H1 (cell line): ENCODE results near the gene GRM8. TPM values are rescaled to one million over a fixed set of nuclear protein-coding genes. Genes with fewer than 3 reads are reported as not detected.

ENCODE experiments used
- FOSL1 ChIP-seq: IDR thresholded peaks from 2 replicates; pipeline ENCODE4 v1.6.1; 2011; ENCODE audit warnings: mild to moderate bottlenecking, low read depth, low read length, moderate library complexity; ENCODE audit not compliant: insufficient read depth
- NANOG ChIP-seq: IDR thresholded peaks from 2 replicates; pipeline ENCODE4 v1.6.1; 2011; ENCODE audit warnings: low read length, low read depth, mild to moderate bottlenecking, inconsistent platforms; ENCODE audit not compliant: insufficient read depth, poor library complexity, severe bottlenecking
- SP1 ChIP-seq: IDR thresholded peaks from 2 replicates; pipeline ENCODE4 v1.6.1; 2011; ENCODE audit warnings: low read depth, low read length
- polyA plus RNA-seq, 7 experiments: library from polyadenylated mRNA; depleted of rRNA in 3 of 7; stranded (reverse) in 5 of 7; unstranded in 2 of 7; fragments of >200 nt in 5 of 7; fragments of 200-250 nt in 2 of 7; gene quantifications; 1 replicate in 5 of 7; 2 replicates in 1 of 7; 4 replicates in 1 of 7; pipeline versions ENCODE4 v1.2.1 to v1.2.3, GENCODE V29; 2011 to 2013; ENCODE audit warnings: missing spikeins in 2 of 7, mixed read lengths in 2 of 7
- total RNA-seq: library from RNA; stranded (reverse); fragmentation: NEBNext Ultra II Directional; extraction: Animal tissue kit (Norgen Biotek cat#: 25700); gene quantifications from 2 replicates; pipeline ENCODE4 v1.2.1, GENCODE V29; 2021
- TF ChIP-seq, protein P1 (sequence below): IDR thresholded peaks from 2 replicates; pipeline ENCODE4 v1.6.1; 2012; ENCODE audit warnings: inconsistent platforms

The GRM8 gene
- total and polyA plus RNA-seq, 2 of the 8 experiments (the other 6 are each of a cell fraction or from before 2014, with no cell fraction given): 2.6 to 2.8 TPM

DNA sequence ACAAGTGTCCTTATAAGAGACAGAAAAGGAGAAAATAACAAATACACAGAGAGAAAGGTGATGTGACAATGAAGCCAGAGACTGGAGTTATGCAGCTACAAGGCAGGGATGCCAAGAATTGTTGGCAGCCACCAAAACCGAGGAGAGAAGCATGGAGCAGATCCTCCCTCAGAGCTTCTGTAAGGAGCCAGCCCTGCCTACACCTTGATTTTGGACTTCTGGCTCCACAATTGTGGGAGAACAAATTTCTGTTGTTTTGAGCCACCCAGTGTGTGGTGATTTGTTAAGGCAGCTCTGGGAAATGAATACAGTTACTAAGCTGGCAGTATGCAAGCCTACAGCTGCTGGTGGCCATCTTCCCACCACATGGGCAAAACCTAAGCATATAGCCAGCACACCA, 163.6 kb downstream of the GRM8 start (continued):
- TF ChIP-seq NANOG (no peak), FOSL1 (no peak), SP1 (no peak)
- TF ChIP-seq, protein P1, sequence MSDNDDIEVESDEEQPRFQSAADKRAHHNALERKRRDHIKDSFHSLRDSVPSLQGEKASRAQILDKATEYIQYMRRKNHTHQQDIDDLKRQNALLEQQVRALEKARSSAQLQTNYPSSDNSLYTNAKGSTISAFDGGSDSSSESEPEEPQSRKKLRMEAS: no peak
